ENCODE measurements around the gene KIF13A. TPM values are rescaled to one million over a fixed set of nuclear protein-coding genes. Genes with fewer than 3 reads are reported as not detected.

The KIF13A gene
- total RNA-seq, 4 donors from 2014 or later: 36.3 to 47.5 (median 38.1) TPM

GRCh38 chr6:17871836-17872235 lies 115.6 kb downstream of the KIF13A start:
- peak overlapping the region in 2 of 4 donors; percentile 26 to 35 for H3K27ac ChIP-seq
- no peaks in the 10 kb centered on the region for H3K36me3 ChIP-seq
- H3K4me1 ChIP-seq: peaks cover 0 to 40% (median 7%) of the 10 kb centered on the region in 4 donors
- TF ChIP-seq POLR2AphosphoS5 (IDR thresholded peaks at IDR 0.05) (no peak), EP300 (IDR thresholded peaks at IDR 0.05; ENCODE audit: low read depth) (no peak), POLR2A (IDR thresholded peaks at IDR 0.05) (no peak), CTCF (IDR thresholded peaks at IDR 0.05) (no peak)
- in situ Hi-C loops (cut with MboI; ENCODE audit: low pct_ligation_motif_present in 1 of 4, low pct_unique_long_range_greater_than_20kb in 1 of 4, low sequenced_read_pairs in 3 of 4) (no loop called here), intact Hi-C loops (cut with DNase I; ENCODE audit: low total_unique reads) (loop anchor here (10.0 kb wide), 1 partner anchor 53 kb away; no protein-coding TSS in a partner anchor)
- no peaks in the 10 kb centered on the region for H3K27me3 ChIP-seq
- no peaks in the 10 kb centered on the region for H3K9me3 ChIP-seq
- DNase-seq: no peak
- WGBS, 2 donors (ENCODE audit: low coverage in 1 of 2): 67 to 78% methylated on average over 3 of the region's 3 CpGs
- H3K4me3 ChIP-seq: no peak overlapping the region

- in situ Hi-C loops (cut with MboI; ENCODE audit: low pct_ligation_motif_present in 1 of 4, low pct_unique_long_range_greater_than_20kb in 1 of 4, low sequenced_read_pairs in 3 of 4): no loop called here
- DNase-seq: no peak
- no peaks in the 10 kb centered on the region for H3K27me3 ChIP-seq
- intact Hi-C loops (cut with DNase I; ENCODE audit: low total_unique reads): loop anchor here (10.0 kb wide), 1 partner anchor 54 kb away; no protein-coding TSS in a partner anchor
- H3K4me1 ChIP-seq: peaks cover 0 to 41% (median 7%) of the 10 kb centered on the region in 4 donors
- H3K27ac ChIP-seq: peak overlapping the region in 2 of 4 donors; percentile 1 to 26
- TF ChIP-seq POLR2AphosphoS5 (IDR thresholded peaks at IDR 0.05): no peak
- TF ChIP-seq CTCF (IDR thresholded peaks at IDR 0.05): no peak
- no peak for TF ChIP-seq POLR2A (IDR thresholded peaks at IDR 0.05)
- no peak for TF ChIP-seq EP300 (IDR thresholded peaks at IDR 0.05; ENCODE audit: low read depth)
- no peaks in the 10 kb centered on the region for H3K9me3 ChIP-seq
- no peaks in the 10 kb centered on the region for H3K36me3 ChIP-seq
- H3K4me3 ChIP-seq: no peak overlapping the region
- 78 to 86% methylated on average over 1 of the region's 1 CpG for WGBS, 2 donors (ENCODE audit: low coverage in 1 of 2)
Observed at GRCh38 chr6:17871189-17871519, 116.3 kb downstream of the KIF13A start.

- Histone ChIP-seq H3K4me1 (peaks cover 0 to 47% (median 8%) of the 10 kb centered on the region in 4 donors), H3K36me3 (no peaks in the 10 kb centered on the region), H3K27ac (peak overlapping the region in 2 of 4 donors; percentile 1 to 15), H3K4me3 (no peak overlapping the region), H3K9me3 (no peaks in the 10 kb centered on the region), H3K27me3 (no peaks in the 10 kb centered on the region)
- intact Hi-C loops (cut with DNase I; ENCODE audit: low total_unique reads) (loop anchor here (10.0 kb wide), 1 partner anchor 54 kb away; no protein-coding TSS in a partner anchor), in situ Hi-C loops (cut with MboI; ENCODE audit: low pct_ligation_motif_present in 1 of 4, low pct_unique_long_range_greater_than_20kb in 1 of 4, low sequenced_read_pairs in 3 of 4) (no loop called here)
- 83 to 85% methylated on average over 5 of the region's 5 CpGs for WGBS, 2 donors (ENCODE audit: low coverage in 1 of 2)
- no peak for TF ChIP-seq POLR2AphosphoS5 (IDR thresholded peaks at IDR 0.05)
- TF ChIP-seq CTCF (IDR thresholded peaks at IDR 0.05): no peak
- TF ChIP-seq POLR2A (IDR thresholded peaks at IDR 0.05): no peak
- TF ChIP-seq EP300 (IDR thresholded peaks at IDR 0.05; ENCODE audit: low read depth): no peak
- no peak for DNase-seq
Observed at GRCh38 chr6:17870300-17871188, 116.9 kb downstream of the KIF13A start.

GRCh38 chr6:17869753-17870050 lies 117.7 kb downstream of the KIF13A start:
- Histone ChIP-seq H3K4me1 (peaks cover 8 to 56% (median 16%) of the 10 kb centered on the region in 4 donors), H3K27ac (peak overlapping the region in 2 of 4 donors; percentile 43 to 48), H3K27me3 (no peaks in the 10 kb centered on the region), H3K36me3 (no peaks in the 10 kb centered on the region), H3K9me3 (no peaks in the 10 kb centered on the region), H3K4me3 (no peak overlapping the region)
- 73 to 76% methylated on average over 3 of the region's 3 CpGs for WGBS, 2 donors (ENCODE audit: low coverage in 1 of 2)
- TF ChIP-seq EP300 (IDR thresholded peaks at IDR 0.05; ENCODE audit: low read depth): no peak
- no peak for TF ChIP-seq POLR2A (IDR thresholded peaks at IDR 0.05)
- no peak for TF ChIP-seq CTCF (IDR thresholded peaks at IDR 0.05)
- TF ChIP-seq POLR2AphosphoS5 (IDR thresholded peaks at IDR 0.05): no peak
- intact Hi-C loops (cut with DNase I; ENCODE audit: low total_unique reads): loop anchor here (10.0 kb wide), 1 partner anchor 55 kb away; no protein-coding TSS in a partner anchor
- DNase-seq: no peak
- in situ Hi-C loops (cut with MboI; ENCODE audit: low pct_ligation_motif_present in 1 of 4, low pct_unique_long_range_greater_than_20kb in 1 of 4, low sequenced_read_pairs in 3 of 4): no loop called here
